ENCODE data around the gene PPP1R14C.

The PPP1R14C gene

GRCh38 chr6:150251566-150252186, 108.8 kb downstream of the PPP1R14C start:
- no peak overlapping the region for H3K4me3 ChIP-seq (ENCODE audit: low read depth, low read length)
- DNase-seq (ENCODE audit: low read depth), result no peak
- no peak for TF ChIP-seq CTCF (IDR thresholded peaks at IDR 0.05; ENCODE audit: control insufficient read depth, extremely low read depth, insufficient read depth)

DNA sequence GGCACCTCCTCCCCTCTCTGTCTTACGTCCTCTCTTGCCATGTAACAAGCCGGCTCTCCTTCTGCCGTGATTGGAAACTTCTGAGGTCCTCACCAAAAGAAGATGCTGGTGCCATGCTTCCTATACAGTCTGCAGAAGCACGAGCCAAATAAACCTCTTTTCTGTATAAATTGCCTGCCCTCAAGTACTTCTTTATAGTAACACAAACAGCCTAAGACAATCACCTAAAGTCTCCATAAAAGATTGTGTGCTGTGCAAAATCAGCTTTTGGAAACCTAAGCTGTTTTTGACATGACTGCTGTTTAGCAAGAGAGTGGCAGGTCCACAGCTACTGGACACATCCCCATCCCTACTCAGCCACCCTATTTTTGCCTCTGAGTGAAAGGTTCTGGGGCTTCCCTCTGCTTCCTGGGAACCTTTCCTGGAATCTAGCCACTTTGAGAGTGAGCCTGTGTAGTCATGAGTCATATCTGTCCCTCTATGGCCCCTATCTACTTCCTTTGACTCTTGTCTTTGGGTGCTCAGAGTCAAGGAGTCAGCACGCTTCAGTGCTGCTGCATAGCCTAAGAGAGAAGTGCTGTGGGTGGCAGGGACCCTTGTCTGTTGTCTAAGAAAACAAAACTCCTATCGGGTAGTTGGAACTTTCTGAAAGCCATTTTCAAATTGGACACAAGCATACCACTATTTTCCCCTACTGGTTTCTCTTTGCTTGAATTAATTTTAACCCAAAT, 110.0 kb downstream of the PPP1R14C start:
- H3K4me3 ChIP-seq (ENCODE audit: low read depth, low read length), result no peak overlapping the region
- no peak for TF ChIP-seq CTCF (IDR thresholded peaks at IDR 0.05; ENCODE audit: control insufficient read depth, extremely low read depth, insufficient read depth)
- no peak for DNase-seq (ENCODE audit: low read depth)

DNA sequence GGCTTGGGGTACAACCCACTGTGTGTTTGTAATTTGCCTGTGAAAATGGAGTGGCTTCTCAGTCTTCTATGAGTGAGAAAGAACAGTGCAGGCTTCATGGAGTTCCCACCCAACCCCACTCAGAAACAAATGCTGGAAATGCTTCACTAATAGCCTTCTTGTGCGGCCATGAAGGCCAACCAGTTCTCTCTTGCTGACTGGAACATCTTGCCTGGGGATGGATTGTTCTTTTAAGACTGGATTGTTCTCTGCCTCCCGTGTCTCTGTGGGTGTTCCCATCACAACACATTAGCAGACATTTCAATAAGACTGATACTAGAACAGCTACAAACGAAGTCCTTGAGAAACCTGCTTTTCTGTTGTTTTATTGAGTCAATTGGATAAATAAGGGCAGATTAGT, 110.6 kb downstream of the PPP1R14C start:
- TF ChIP-seq CTCF (IDR thresholded peaks at IDR 0.05; ENCODE audit: control insufficient read depth, extremely low read depth, insufficient read depth), result no peak
- DNase-seq (ENCODE audit: low read depth), result no peak
- H3K4me3 ChIP-seq (ENCODE audit: low read depth, low read length), result no peak overlapping the region

GRCh38 chr6:150254770-150255169, 111.9 kb downstream of the PPP1R14C start:
- no peak for DNase-seq (ENCODE audit: low read depth)
- H3K4me3 ChIP-seq (ENCODE audit: low read depth, low read length), result no peak overlapping the region
- TF ChIP-seq CTCF (IDR thresholded peaks at IDR 0.05; ENCODE audit: control insufficient read depth, extremely low read depth, insufficient read depth), result no peak

DNA sequence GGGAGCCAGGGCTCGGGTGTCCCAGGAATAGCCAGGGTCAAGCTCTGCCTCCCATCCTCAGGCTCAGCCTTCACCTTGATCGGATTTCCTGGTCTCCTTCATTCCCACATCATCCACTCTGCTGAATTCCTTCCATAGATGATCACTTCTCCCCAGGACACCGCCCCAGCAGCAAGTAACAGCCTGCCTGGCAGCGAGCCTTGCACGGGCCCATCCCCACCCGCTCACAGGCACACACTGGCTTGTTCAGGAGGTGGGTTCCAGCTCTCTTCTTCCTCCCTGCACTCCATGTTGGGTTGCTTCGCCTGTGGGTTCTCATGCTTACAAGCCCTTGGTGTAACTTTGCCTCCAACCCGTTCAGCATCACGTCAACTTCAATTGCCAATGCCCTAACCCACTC, 113.0 kb downstream of the PPP1R14C start:
- no peak overlapping the region for H3K4me3 ChIP-seq (ENCODE audit: low read depth, low read length)
- no peak for TF ChIP-seq CTCF (IDR thresholded peaks at IDR 0.05; ENCODE audit: control insufficient read depth, extremely low read depth, insufficient read depth)
- DNase-seq (ENCODE audit: low read depth), result no peak

DNA sequence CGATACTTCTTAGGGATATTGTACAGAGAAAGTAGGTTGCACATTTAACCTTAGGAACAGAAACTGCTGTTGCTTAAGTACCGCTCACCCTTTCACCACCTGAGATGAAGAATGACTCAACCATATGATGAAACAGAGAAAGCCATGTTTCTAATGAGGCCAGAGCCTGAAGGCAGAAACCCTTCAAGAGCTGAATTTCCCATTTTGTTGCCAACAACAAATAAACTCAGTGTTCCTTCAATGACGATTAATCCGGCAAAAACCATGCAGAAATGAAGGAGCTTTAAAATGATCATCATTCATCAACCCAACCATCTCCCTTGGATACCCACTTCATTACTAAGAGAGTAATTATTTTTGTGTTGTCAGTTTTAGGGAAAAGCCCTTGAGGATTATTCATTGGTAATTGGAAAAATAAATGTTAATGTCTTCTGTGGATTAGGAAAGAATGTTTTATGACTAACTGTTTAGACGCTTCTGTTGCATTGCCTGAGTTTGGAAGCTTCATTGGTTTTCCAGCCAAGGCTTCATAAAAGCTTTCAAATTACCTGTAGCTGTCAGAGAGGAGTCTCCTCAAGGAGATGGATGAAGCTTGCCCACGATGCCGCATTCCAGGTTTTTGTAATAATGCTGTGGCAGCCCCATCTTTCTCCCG, 113.9 kb downstream of the PPP1R14C start:
- no peak for TF ChIP-seq CTCF (IDR thresholded peaks at IDR 0.05; ENCODE audit: control insufficient read depth, extremely low read depth, insufficient read depth)
- no peak overlapping the region for H3K4me3 ChIP-seq (ENCODE audit: low read depth, low read length)
- DNase-seq (ENCODE audit: low read depth), result no peak
